Measurements from ENCODE around the gene BCAS3. TPM values are rescaled to one million over a fixed set of nuclear protein-coding genes. Genes with fewer than 3 reads are reported as not detected.
"Not testable (repeated sequence)": the region's sequence is repeated elsewhere in the genome, so short reads cannot be mapped to it uniquely, and the experiment has no call there.

The BCAS3 gene
- total RNA-seq, 2 donors from 2014 or later, result 44.1 to 71.5 TPM

- no peak for TF ChIP-seq POLR2A (IDR thresholded peaks at IDR 0.05)
- no peak for TF ChIP-seq CTCF (IDR thresholded peaks at IDR 0.05)
- Histone ChIP-seq H3K4me3 (no peak overlapping the region), H3K4me1 (no peaks in the 10 kb centered on the region), H3K9me3 (no peaks in the 10 kb centered on the region), H3K27ac (no peak overlapping the region), H3K27me3 (no peaks in the 10 kb centered on the region), H3K36me3 (replicated peaks in 1 of 2; ENCODE audit: insufficient read depth in 1 of 2, low read depth in 2 of 2) (no peaks in the 10 kb centered on the region)
- intact Hi-C loops (cut with DNase I), result no loop called here
- DNase-seq, result no peak
- 91 to 95% methylated on average over 2 of the region's 2 CpGs for WGBS, 2 donors
- no peak for ATAC-seq
These were observed 346.3 kb downstream of the BCAS3 start for GRCh38 chr17:61023996-61024395.

- no peak overlapping the region for H3K27ac ChIP-seq
- intact Hi-C loops (cut with DNase I), result no loop called here
- DNase-seq (no peak), ATAC-seq (no peak)
- no peak overlapping the region for H3K4me3 ChIP-seq
- no peaks in the 10 kb centered on the region for H3K27me3 ChIP-seq
- no peaks in the 10 kb centered on the region for H3K4me1 ChIP-seq
- H3K36me3 ChIP-seq (replicated peaks in 1 of 2; ENCODE audit: insufficient read depth in 1 of 2, low read depth in 2 of 2), result no peaks in the 10 kb centered on the region
- WGBS, 2 donors, result 95 to 96% methylated on average over 3 of the region's 3 CpGs
- H3K9me3 ChIP-seq, result no peaks in the 10 kb centered on the region
- TF ChIP-seq CTCF (IDR thresholded peaks at IDR 0.05) (no peak), POLR2A (IDR thresholded peaks at IDR 0.05) (no peak)
These were observed 349.2 kb downstream of the BCAS3 start for GRCh38 chr17:61026818-61027217.

GRCh38 chr17:61029181-61029580 is 351.5 kb downstream of the BCAS3 start:
- DNase-seq (no peak), ATAC-seq (no peak)
- Histone ChIP-seq H3K36me3 (replicated peaks in 1 of 2; ENCODE audit: insufficient read depth in 1 of 2, low read depth in 2 of 2) (no peaks in the 10 kb centered on the region), H3K9me3 (no peaks in the 10 kb centered on the region), H3K27ac (no peak overlapping the region), H3K4me1 (no peaks in the 10 kb centered on the region), H3K4me3 (no peak overlapping the region), H3K27me3 (no peaks in the 10 kb centered on the region)
- TF ChIP-seq POLR2A (IDR thresholded peaks at IDR 0.05) (no peak), CTCF (IDR thresholded peaks at IDR 0.05) (no peak)
- 92 to 95% methylated on average over 4 of the region's 4 CpGs for WGBS, 2 donors
- intact Hi-C loops (cut with DNase I), result no loop called here

GRCh38 chr17:61040666-61041065 is 363.0 kb downstream of the BCAS3 start:
- Histone ChIP-seq H3K9me3 (no peaks in the 10 kb centered on the region), H3K27me3 (no peaks in the 10 kb centered on the region), H3K4me3 (no peak overlapping the region), H3K4me1 (no peaks in the 10 kb centered on the region), H3K36me3 (replicated peaks in 1 of 2; ENCODE audit: insufficient read depth in 1 of 2, low read depth in 2 of 2) (no peaks in the 10 kb centered on the region), H3K27ac (no peak overlapping the region)
- ATAC-seq (no peak), DNase-seq (no peak)
- TF ChIP-seq POLR2A (IDR thresholded peaks at IDR 0.05) (no peak), CTCF (IDR thresholded peaks at IDR 0.05) (no peak)
- 81 to 90% methylated on average over 4 of the region's 4 CpGs for WGBS, 2 donors
- intact Hi-C loops (cut with DNase I), result no loop called here

- intact Hi-C loops (cut with DNase I); H3K9me3 ChIP-seq; ATAC-seq; H3K27ac ChIP-seq; H3K27me3 ChIP-seq; H3K4me1 ChIP-seq; DNase-seq; H3K36me3 ChIP-seq (replicated peaks in 1 of 2; ENCODE audit: insufficient read depth in 1 of 2, low read depth in 2 of 2); H3K4me3 ChIP-seq: not testable (repeated sequence)
- WGBS, 2 donors, result 93 to 95% methylated on average over 5 of the region's 5 CpGs
These were observed 364.7 kb downstream of the BCAS3 start for GRCh38 chr17:61042348-61042747.

All from body of pancreas (tissue), 4 donors.